ENCODE data around the gene USP24.
"Not testable (repeated sequence)": the region's sequence is repeated elsewhere in the genome, so short reads cannot be mapped to it uniquely, and the experiment has no call there.

USP24 gene

GRCh38 chr1:55154616-55155015 lies 60.5 kb downstream of the USP24 start:
- no peak for DNase-seq

- DNase-seq, result no peak
These were observed 62.1 kb downstream of the USP24 start for GRCh38 chr1:55153031-55153430.

GRCh38 chr1:55150880-55151588 lies 64.1 kb downstream of the USP24 start:
- no peak for DNase-seq

- no peak for DNase-seq
These were observed 66.5 kb downstream of the USP24 start for GRCh38 chr1:55148676-55149075.

GRCh38 chr1:55147524-55147923 lies 67.6 kb downstream of the USP24 start:
- DNase-seq, result no peak

GRCh38 chr1:55146781-55147180 lies 68.4 kb downstream of the USP24 start:
- no peak for DNase-seq

- no peak for DNase-seq
These were observed 70.3 kb downstream of the USP24 start for GRCh38 chr1:55144886-55145285.

GRCh38 chr1:55143684-55144083 lies 71.5 kb downstream of the USP24 start:
- DNase-seq, result no peak

- no peak for DNase-seq
These were observed 73.8 kb downstream of the USP24 start for GRCh38 chr1:55141295-55141893.

- DNase-seq, result peak; percentile 68
These were observed 74.6 kb downstream of the USP24 start for GRCh38 chr1:55140546-55140983.

- DNase-seq, result no peak
These were observed 75.0 kb downstream of the USP24 start for GRCh38 chr1:55140137-55140536.

GRCh38 chr1:55138823-55139222 lies 76.3 kb downstream of the USP24 start:
- no peak for DNase-seq

GRCh38 chr1:55134152-55134808 lies 80.9 kb downstream of the USP24 start:
- no peak for DNase-seq

- no peak for DNase-seq
These were observed 83.4 kb downstream of the USP24 start for GRCh38 chr1:55131801-55132200.

- no peak for DNase-seq
These were observed 83.9 kb downstream of the USP24 start for GRCh38 chr1:55131218-55131617.

GRCh38 chr1:55129194-55129728 lies 85.9 kb downstream of the USP24 start:
- no peak for DNase-seq

- DNase-seq, result no peak
These were observed 86.7 kb downstream of the USP24 start for GRCh38 chr1:55128418-55128995.

- DNase-seq, result no peak
These were observed 87.3 kb downstream of the USP24 start for GRCh38 chr1:55127827-55128343.

GRCh38 chr1:55124470-55124869 lies 90.7 kb downstream of the USP24 start:
- no peak for DNase-seq

GRCh38 chr1:55120538-55120937 lies 94.6 kb downstream of the USP24 start:
- DNase-seq, result no peak

- DNase-seq, result no peak
These were observed 96.4 kb downstream of the USP24 start for GRCh38 chr1:55118651-55119329.

- no peak for DNase-seq
These were observed 97.2 kb downstream of the USP24 start for GRCh38 chr1:55117941-55118340.

GRCh38 chr1:55109005-55109404 lies 106.2 kb downstream of the USP24 start:
- DNase-seq, result not testable (repeated sequence)

Measured in left hindlimb (tissue), 1 donor.